Measurements from ENCODE around the gene DFFA. TPM values are rescaled to one million over a fixed set of nuclear protein-coding genes. Genes with fewer than 3 reads are reported as not detected.

Gene DFFA
- total and polyA plus RNA-seq, 9 of the 15 experiments (the other 6 are each of a cell fraction or from before 2014, with no cell fraction given) = 39.6 to 74.8 (median 59.2) TPM

DNA sequence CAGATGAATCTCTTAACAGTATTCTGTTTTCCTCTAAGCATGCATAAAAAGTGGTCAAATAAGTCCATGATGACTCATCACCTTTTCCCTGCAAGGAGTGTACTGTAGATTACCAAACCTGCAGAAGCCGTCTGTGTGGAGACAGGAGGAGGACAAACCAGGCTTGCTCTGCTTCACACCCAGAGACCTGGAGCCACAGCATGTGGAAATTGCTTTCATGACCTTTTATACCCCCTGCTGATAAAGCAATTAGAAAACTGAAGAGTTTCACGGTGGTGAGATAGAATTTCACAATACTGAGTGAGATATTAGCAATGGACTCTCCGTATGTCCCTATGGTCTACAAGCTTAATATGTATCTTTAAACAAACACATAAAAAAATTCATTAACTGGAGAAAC, 13.1 kb downstream of the DFFA start:
- peak; percentile 96 for FAIRE-seq
- no TSS peak for BruUV-seq (replicated peaks)
- Histone ChIP-seq H3K4me3 (no peak overlapping the region), H3K36me3 (ENCODE audit: control insufficient read depth, insufficient read depth, low read length) (peaks cover 56% of the 10 kb centered on the region), H3K27ac (ENCODE audit: extremely low read depth, low read depth, low read length) (peak overlapping the region; percentile 71), H3K4me2 (ENCODE audit: insufficient read depth, low read length) (peak overlapping the region; percentile 40; the same call in 1 of the 2 replicates), H3K9me1 (ENCODE audit: control insufficient read depth, insufficient read depth, low read length) (no peaks in the 10 kb centered on the region), H3K9me3 (replicated peaks; ENCODE audit: control insufficient read depth, insufficient read depth, low read depth, low read length) (no peaks in the 10 kb centered on the region; the same call in 1 of the 2 replicates), H3K27me3 (ENCODE audit: control insufficient read depth in 2 of 2, insufficient read depth in 2 of 2, low read length in 2 of 2) (no peaks in the 10 kb centered on the region), H3K4me1 (replicated peaks in 1 of 2; ENCODE audit: control insufficient read depth in 2 of 2, insufficient read depth in 2 of 2, low read length in 2 of 2) (peaks cover 12 to 15% of the 10 kb centered on the region in 2 experiments; a peak in 4 of 5 replicates), H4K20me1 (replicated peaks; ENCODE audit: control insufficient read depth, insufficient read depth, low read length) (no peaks in the 10 kb centered on the region), H3K79me2 (ENCODE audit: control insufficient read depth, insufficient read depth, low read length) (no peaks in the 10 kb centered on the region), H3K9ac (ENCODE audit: insufficient read depth in 1 of 2, low read depth in 2 of 2, low read length in 2 of 2) (peak overlapping the region in 1 of 2 experiments; percentile 22; a peak in 1 of 4 replicates), H2AFZ (ENCODE audit: low read depth, low read length) (no peak overlapping the region)
- POLR2A ChIA-PET = interaction anchor here (0.6 to 1.8 kb wide), 4 partner anchors 13 to 185 kb away, joined by 3 to 9 read pairs (median 4); partner anchors contain the start of gene DFFA
- CTCF ChIA-PET (ENCODE audit: low intra/inter-chr PET ratio) = no interaction called here
- 6% methylated on average over 3 of the region's 3 CpGs for WGBS (ENCODE audit: insufficient coverage, low coverage, missing lambda C conversion rate)
- intact Hi-C loops (cut with micrococcal nuclease) (no loop called here), in situ Hi-C loops (cut with MboI) (no loop called here)
- DNase-seq (ENCODE audit: extremely low read depth in 1 of 4, low spot score in 3 of 4) = peak; percentile 65 to 91 (median 80)
- ATAC-seq = peak; percentile 96
- TF ChIP-seq MAFK (IDR thresholded peaks at IDR 0.05; ENCODE audit: low read length) (peak; percentile 95), EP300 (IDR thresholded peaks at IDR 0.05; ENCODE audit: low read length) (peak; percentile 47), RB1 (IDR thresholded peaks at IDR 0.05; ENCODE audit: low read depth) (no peak; the same call in 1 of the 2 replicates)
- TF ChIP-seq, protein P1, sequence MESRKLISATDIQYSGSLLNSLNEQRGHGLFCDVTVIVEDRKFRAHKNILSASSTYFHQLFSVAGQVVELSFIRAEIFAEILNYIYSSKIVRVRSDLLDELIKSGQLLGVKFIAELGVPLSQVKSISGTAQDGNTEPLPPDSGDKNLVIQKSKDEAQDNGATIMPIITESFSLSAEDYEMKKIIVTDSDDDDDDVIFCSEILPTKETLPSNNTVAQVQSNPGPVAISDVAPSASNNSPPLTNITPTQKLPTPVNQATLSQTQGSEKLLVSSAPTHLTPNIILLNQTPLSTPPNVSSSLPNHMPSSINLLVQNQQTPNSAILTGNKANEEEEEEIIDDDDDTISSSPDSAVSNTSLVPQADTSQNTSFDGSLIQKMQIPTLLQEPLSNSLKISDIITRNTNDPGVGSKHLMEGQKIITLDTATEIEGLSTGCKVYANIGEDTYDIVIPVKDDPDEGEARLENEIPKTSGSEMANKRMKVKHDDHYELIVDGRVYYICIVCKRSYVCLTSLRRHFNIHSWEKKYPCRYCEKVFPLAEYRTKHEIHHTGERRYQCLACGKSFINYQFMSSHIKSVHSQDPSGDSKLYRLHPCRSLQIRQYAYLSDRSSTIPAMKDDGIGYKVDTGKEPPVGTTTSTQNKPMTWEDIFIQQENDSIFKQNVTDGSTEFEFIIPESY (CRISPR knock-in tag; IDR thresholded peaks at IDR 0.05) = 0 out of 2 replicates have a peak, but pooled peaks have one; percentile 13
- TF ChIP-seq, protein P2, sequence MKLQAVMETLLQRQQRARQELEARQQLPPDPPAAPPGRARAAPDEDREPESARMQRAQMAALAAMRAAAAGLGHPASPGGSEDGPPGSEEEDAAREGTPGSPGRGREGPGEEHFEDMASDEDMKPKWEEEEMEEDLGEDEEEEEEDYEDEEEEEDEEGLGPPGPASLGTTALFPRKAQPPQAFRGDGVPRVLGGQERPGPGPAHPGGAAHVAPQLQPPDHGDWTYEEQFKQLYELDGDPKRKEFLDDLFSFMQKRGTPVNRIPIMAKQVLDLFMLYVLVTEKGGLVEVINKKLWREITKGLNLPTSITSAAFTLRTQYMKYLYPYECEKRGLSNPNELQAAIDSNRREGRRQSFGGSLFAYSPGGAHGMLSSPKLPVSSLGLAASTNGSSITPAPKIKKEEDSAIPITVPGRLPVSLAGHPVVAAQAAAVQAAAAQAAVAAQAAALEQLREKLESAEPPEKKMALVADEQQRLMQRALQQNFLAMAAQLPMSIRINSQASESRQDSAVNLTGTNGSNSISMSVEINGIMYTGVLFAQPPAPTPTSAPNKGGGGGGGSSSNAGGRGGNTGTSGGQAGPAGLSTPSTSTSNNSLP (IDR thresholded peaks at IDR 0.05; ENCODE audit: borderline replicate concordance, low read depth, low read length) = 0 out of 2 replicates have a peak, but pooled peaks have one; percentile 25
- TF ChIP-seq, protein P3, sequence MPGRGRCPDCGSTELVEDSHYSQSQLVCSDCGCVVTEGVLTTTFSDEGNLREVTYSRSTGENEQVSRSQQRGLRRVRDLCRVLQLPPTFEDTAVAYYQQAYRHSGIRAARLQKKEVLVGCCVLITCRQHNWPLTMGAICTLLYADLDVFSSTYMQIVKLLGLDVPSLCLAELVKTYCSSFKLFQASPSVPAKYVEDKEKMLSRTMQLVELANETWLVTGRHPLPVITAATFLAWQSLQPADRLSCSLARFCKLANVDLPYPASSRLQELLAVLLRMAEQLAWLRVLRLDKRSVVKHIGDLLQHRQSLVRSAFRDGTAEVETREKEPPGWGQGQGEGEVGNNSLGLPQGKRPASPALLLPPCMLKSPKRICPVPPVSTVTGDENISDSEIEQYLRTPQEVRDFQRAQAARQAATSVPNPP (IDR thresholded peaks at IDR 0.05; ENCODE audit: borderline replicate concordance, insufficient read depth, insufficient read length) = no peak
- TF ChIP-seq, protein P4, sequence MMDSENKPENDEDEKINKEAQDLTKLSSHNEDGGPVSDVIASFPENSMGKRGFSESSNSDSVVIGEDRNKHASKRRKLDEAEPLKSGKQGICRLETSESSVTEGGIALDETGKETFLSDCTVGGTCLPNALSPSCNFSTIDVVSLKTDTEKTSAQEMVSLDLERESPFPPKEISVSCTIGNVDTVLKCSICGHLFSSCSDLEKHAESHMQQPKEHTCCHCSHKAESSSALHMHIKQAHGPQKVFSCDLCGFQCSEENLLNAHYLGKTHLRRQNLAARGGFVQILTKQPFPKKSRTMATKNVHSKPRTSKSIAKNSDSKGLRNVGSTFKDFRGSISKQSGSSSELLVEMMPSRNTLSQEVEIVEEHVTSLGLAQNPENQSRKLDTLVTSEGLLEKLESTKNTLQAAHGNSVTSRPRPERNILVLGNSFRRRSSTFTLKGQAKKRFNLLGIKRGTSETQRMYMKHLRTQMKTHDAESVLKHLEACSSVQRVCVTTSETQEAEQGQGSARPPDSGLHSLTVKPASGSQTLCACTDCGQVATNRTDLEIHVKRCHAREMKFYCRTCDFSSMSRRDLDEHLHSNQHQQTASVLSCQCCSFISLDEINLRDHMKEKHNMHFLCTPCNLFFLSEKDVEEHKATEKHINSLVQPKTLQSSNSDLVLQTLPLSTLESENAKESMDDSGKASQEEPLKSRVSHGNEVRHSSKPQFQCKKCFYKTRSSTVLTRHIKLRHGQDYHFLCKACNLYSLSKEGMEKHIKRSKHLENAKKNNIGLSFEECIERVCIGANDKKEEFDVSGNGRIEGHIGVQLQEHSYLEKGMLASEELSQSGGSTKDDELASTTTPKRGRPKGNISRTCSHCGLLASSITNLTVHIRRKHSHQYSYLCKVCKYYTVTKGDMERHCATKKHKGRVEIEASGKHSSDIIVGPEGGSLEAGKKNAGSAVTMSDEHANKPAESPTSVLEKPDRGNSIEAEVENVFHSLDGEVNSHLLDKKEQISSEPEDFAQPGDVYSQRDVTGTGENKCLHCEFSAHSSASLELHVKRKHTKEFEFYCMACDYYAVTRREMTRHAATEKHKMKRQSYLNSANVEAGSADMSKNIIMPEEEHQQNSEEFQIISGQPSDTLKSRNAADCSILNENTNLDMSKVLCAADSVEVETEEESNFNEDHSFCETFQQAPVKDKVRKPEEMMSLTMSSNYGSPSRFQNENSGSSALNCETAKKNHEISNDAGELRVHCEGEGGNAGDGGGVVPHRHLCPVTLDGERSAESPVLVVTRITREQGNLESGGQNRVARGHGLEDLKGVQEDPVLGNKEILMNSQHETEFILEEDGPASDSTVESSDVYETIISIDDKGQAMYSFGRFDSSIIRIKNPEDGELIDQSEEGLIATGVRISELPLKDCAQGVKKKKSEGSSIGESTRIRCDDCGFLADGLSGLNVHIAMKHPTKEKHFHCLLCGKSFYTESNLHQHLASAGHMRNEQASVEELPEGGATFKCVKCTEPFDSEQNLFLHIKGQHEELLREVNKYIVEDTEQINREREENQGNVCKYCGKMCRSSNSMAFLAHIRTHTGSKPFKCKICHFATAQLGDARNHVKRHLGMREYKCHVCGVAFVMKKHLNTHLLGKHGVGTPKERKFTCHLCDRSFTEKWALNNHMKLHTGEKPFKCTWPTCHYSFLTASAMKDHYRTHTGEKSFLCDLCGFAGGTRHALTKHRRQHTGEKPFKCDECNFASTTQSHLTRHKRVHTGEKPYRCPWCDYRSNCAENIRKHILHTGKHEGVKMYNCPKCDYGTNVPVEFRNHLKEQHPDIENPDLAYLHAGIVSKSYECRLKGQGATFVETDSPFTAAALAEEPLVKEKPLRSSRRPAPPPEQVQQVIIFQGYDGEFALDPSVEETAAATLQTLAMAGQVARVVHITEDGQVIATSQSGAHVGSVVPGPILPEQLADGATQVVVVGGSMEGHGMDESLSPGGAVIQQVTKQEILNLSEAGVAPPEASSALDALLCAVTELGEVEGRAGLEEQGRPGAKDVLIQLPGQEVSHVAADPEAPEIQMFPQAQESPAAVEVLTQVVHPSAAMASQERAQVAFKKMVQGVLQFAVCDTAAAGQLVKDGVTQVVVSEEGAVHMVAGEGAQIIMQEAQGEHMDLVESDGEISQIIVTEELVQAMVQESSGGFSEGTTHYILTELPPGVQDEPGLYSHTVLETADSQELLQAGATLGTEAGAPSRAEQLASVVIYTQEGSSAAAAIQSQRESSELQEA (IDR thresholded peaks at IDR 0.05; ENCODE audit: low read depth) = no peak

All from K562 (cell line).